ENCODE measurements around the gene TTC8. TPM values are rescaled to one million over a fixed set of nuclear protein-coding genes. Genes with fewer than 3 reads are reported as not detected.

The TTC8 gene
- polyA plus RNA-seq, 2 donors = 8.0 to 9.3 TPM

- 74 to 75% methylated on average over 1 of the region's 1 CpG for WGBS, 2 donors
These were observed 83.8 kb downstream of the TTC8 start for GRCh38 chr14:88908216-88908615.

GRCh38 chr14:88910386-88910785 is 85.9 kb downstream of the TTC8 start:
- Histone ChIP-seq H3K4me1 (ENCODE audit: control insufficient read depth in 2 of 2, insufficient read depth in 2 of 2, low read length in 1 of 2) (no peaks in the 10 kb centered on the region), H3K27me3 (ENCODE audit: control insufficient read depth in 1 of 2, insufficient read depth in 2 of 2, low read length in 2 of 2) (no peaks in the 10 kb centered on the region), H3K9me3 (ENCODE audit: control insufficient read depth in 2 of 2, insufficient read depth in 1 of 2, low read depth in 1 of 2, low read length in 1 of 2) (peaks cover 0 to 7% of the 10 kb centered on the region in 2 donors), H3K36me3 (ENCODE audit: control insufficient read depth in 2 of 2, insufficient read depth in 2 of 2, low read length in 1 of 2) (no peaks in the 10 kb centered on the region), H3K27ac (ENCODE audit: low read depth in 2 of 2, low read length in 1 of 2) (no peak overlapping the region), H3K4me3 (ENCODE audit: low read depth in 1 of 2, low read length in 2 of 2) (no peak overlapping the region)
- 91 to 94% methylated on average over 6 of the region's 6 CpGs for WGBS, 2 donors

More at GRCh38 chr14:88908216-88908615, 83.8 kb downstream of the TTC8 start:
- no peak overlapping the region for H3K4me3 ChIP-seq (ENCODE audit: low read depth in 1 of 2, low read length in 2 of 2)
- no peak overlapping the region for H3K27ac ChIP-seq (ENCODE audit: low read depth in 2 of 2, low read length in 1 of 2)
- H3K36me3 ChIP-seq (ENCODE audit: control insufficient read depth in 2 of 2, insufficient read depth in 2 of 2, low read length in 1 of 2) = no peaks in the 10 kb centered on the region
- no peaks in the 10 kb centered on the region for H3K4me1 ChIP-seq (ENCODE audit: control insufficient read depth in 2 of 2, insufficient read depth in 2 of 2, low read length in 1 of 2)
- peaks cover 0 to 7% of the 10 kb centered on the region in 2 donors for H3K9me3 ChIP-seq (ENCODE audit: control insufficient read depth in 2 of 2, insufficient read depth in 1 of 2, low read depth in 1 of 2, low read length in 1 of 2)
- H3K27me3 ChIP-seq (ENCODE audit: control insufficient read depth in 1 of 2, insufficient read depth in 2 of 2, low read length in 2 of 2) = no peaks in the 10 kb centered on the region

- no peaks in the 10 kb centered on the region for H3K36me3 ChIP-seq (ENCODE audit: control insufficient read depth in 2 of 2, insufficient read depth in 2 of 2, low read length in 1 of 2)
- H3K9me3 ChIP-seq (ENCODE audit: control insufficient read depth in 2 of 2, insufficient read depth in 1 of 2, low read depth in 1 of 2, low read length in 1 of 2) = peaks cover 0 to 7% of the 10 kb centered on the region in 2 donors
- H3K27ac ChIP-seq (ENCODE audit: low read depth in 2 of 2, low read length in 1 of 2) = no peak overlapping the region
- no peaks in the 10 kb centered on the region for H3K27me3 ChIP-seq (ENCODE audit: control insufficient read depth in 1 of 2, insufficient read depth in 2 of 2, low read length in 2 of 2)
- WGBS, 2 donors = 86 to 87% methylated on average over 4 of the region's 4 CpGs
- no peaks in the 10 kb centered on the region for H3K4me1 ChIP-seq (ENCODE audit: control insufficient read depth in 2 of 2, insufficient read depth in 2 of 2, low read length in 1 of 2)
- H3K4me3 ChIP-seq (ENCODE audit: low read depth in 1 of 2, low read length in 2 of 2) = no peak overlapping the region
These were observed 87.4 kb downstream of the TTC8 start for GRCh38 chr14:88911809-88912208.

GRCh38 chr14:88914956-88915355 is 90.5 kb downstream of the TTC8 start:
- WGBS, 2 donors = 71 to 74% methylated on average over 4 of the region's 4 CpGs

DNA sequence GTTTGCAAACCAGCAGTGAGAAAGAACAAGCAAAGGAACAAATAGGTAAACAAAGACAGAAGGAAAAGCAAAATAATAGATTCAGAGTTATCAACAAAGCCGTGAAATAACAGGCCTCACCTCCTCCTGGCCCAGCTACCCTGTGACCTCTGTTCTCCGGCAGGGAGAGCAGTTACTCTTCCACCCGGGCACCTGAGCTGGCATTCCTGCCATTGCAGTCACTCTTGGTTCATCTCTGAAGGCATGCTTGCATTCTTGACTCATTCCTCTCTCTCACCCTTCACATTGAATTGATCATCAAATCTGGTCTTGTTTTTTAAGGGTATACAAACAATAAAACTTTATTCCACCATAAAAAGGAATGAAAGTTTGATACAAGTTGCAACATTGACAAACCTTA is 95.1 kb downstream of the TTC8 start:
- Histone ChIP-seq H3K9me3 (ENCODE audit: control insufficient read depth in 2 of 2, insufficient read depth in 1 of 2, low read depth in 1 of 2, low read length in 1 of 2) (no peaks in the 10 kb centered on the region), H3K4me3 (ENCODE audit: low read depth in 1 of 2, low read length in 2 of 2) (no peak overlapping the region), H3K27ac (ENCODE audit: low read depth in 2 of 2, low read length in 1 of 2) (no peak overlapping the region), H3K27me3 (ENCODE audit: control insufficient read depth in 1 of 2, insufficient read depth in 2 of 2, low read length in 2 of 2) (no peaks in the 10 kb centered on the region), H3K36me3 (ENCODE audit: control insufficient read depth in 2 of 2, insufficient read depth in 2 of 2, low read length in 1 of 2) (no peaks in the 10 kb centered on the region), H3K4me1 (ENCODE audit: control insufficient read depth in 2 of 2, insufficient read depth in 2 of 2, low read length in 1 of 2) (no peaks in the 10 kb centered on the region)
- WGBS, 2 donors = 59 to 62% methylated on average over 3 of the region's 3 CpGs

More at GRCh38 chr14:88914956-88915355, 90.5 kb downstream of the TTC8 start:
- no peaks in the 10 kb centered on the region for H3K27me3 ChIP-seq (ENCODE audit: control insufficient read depth in 1 of 2, insufficient read depth in 2 of 2, low read length in 2 of 2)
- H3K27ac ChIP-seq (ENCODE audit: low read depth in 2 of 2, low read length in 1 of 2) = no peak overlapping the region
- peaks cover 0 to 4% of the 10 kb centered on the region in 2 donors for H3K9me3 ChIP-seq (ENCODE audit: control insufficient read depth in 2 of 2, insufficient read depth in 1 of 2, low read depth in 1 of 2, low read length in 1 of 2)
- H3K36me3 ChIP-seq (ENCODE audit: control insufficient read depth in 2 of 2, insufficient read depth in 2 of 2, low read length in 1 of 2) = no peaks in the 10 kb centered on the region
- H3K4me1 ChIP-seq (ENCODE audit: control insufficient read depth in 2 of 2, insufficient read depth in 2 of 2, low read length in 1 of 2) = no peaks in the 10 kb centered on the region
- H3K4me3 ChIP-seq (ENCODE audit: low read depth in 1 of 2, low read length in 2 of 2) = no peak overlapping the region

Other genes starting within 250 kb of the TTC8 start
- under 1 TPM; 0.31 to 0.41 TPM for gene EML5, start 31.7 kb upstream of the TTC8 start, polyA plus RNA-seq